DND-41 (cell line): ENCODE results near the gene DCANP1.

ENCODE experiments used
- CTCF ChIP-seq: IDR thresholded peaks from 2 replicates; pipeline ENCODE4 v1.5.1; 2012; ENCODE audit warnings: borderline replicate concordance, low read length, moderate library complexity, mild to moderate bottlenecking; ENCODE audit not compliant: poor library complexity, severe bottlenecking; ENCODE audit errors: extremely low read depth
- EZH2 ChIP-seq: IDR thresholded peaks from 3 replicates; pipeline ENCODE4 v1.6.1; 2012; ENCODE audit warnings: borderline replicate concordance, low read depth, mild to moderate bottlenecking, moderate library complexity, low read length, inconsistent platforms; ENCODE audit not compliant: severe bottlenecking

- no peak for TF ChIP-seq CTCF
- TF ChIP-seq EZH2 = no peak
Measured at GRCh38 chr5:135398160-135398854, 48.8 kb downstream of the DCANP1 start.
